CD4-positive, alpha-beta T cell treated with Interleukin-10 for 1 hour (primary cell): ENCODE data around the gene TMEM256.

Experiments
- DNase-seq: peaks from one replicate; pipeline ENCODE4 v3.0.0-alpha.2; 2020

TMEM256 gene

GRCh38 chr17:7407485-7408251 lies 3.8 kb upstream of the TMEM256 start, which contains the start of gene NLGN2:
NLGN2 (plus strand) TSS chr17:7407845; CDS start chr17:7408256, 411 bp downstream.
- DNase-seq: no peak

- DNase-seq: no peak
Observed at GRCh38 chr17:7407082-7407481, 3.2 kb upstream of the TMEM256 start.

GRCh38 chr17:7406235-7406825 lies 2.4 kb upstream of the TMEM256 start:
- DNase-seq: no peak

GRCh38 chr17:7405350-7406234 lies 1.7 kb upstream of the TMEM256 start:
- no peak for DNase-seq

- peak; percentile 80 for DNase-seq
Observed at GRCh38 chr17:7404737-7405349, 946 bp upstream of the TMEM256 start.

- no peak for DNase-seq
Observed at GRCh38 chr17:7403727-7403976, 245 bp downstream of the TMEM256 start.

GRCh38 chr17:7403043-7403726 lies 712 bp downstream of the TMEM256 start:
- no peak for DNase-seq

GRCh38 chr17:7398612-7399011 lies 5.3 kb downstream of the TMEM256 start:
- DNase-seq: no peak

GRCh38 chr17:7396147-7396546 lies 7.8 kb downstream of the TMEM256 start:
- no peak for DNase-seq

- peak; percentile 85 for DNase-seq
Observed at GRCh38 chr17:7394452-7395191, 9.3 kb downstream of the TMEM256 start, which contains the start of gene PLSCR3. PLSCR3 (minus strand) TSS chr17:7394525; CDS start chr17:7394110, 415 bp downstream.

GRCh38 chr17:7393613-7394451 lies 10.1 kb downstream of the TMEM256 start:
- DNase-seq: peak; percentile 82

GRCh38 chr17:7392696-7393612 lies 10.9 kb downstream of the TMEM256 start:
- DNase-seq: no peak

GRCh38 chr17:7391307-7391706 lies 12.6 kb downstream of the TMEM256 start:
- DNase-seq: no peak

- DNase-seq: no peak
Observed at GRCh38 chr17:7389924-7390910, 13.7 kb downstream of the TMEM256 start.

- DNase-seq: no peak
Observed at GRCh38 chr17:7388856-7389255, 15.0 kb downstream of the TMEM256 start.

- DNase-seq: no peak
Observed at GRCh38 chr17:7384489-7385081, 19.3 kb downstream of the TMEM256 start.

GRCh38 chr17:7383742-7384488 lies 20.0 kb downstream of the TMEM256 start:
- peak; percentile 86 for DNase-seq
